ENCODE data around the gene FAM53A.

DNA sequence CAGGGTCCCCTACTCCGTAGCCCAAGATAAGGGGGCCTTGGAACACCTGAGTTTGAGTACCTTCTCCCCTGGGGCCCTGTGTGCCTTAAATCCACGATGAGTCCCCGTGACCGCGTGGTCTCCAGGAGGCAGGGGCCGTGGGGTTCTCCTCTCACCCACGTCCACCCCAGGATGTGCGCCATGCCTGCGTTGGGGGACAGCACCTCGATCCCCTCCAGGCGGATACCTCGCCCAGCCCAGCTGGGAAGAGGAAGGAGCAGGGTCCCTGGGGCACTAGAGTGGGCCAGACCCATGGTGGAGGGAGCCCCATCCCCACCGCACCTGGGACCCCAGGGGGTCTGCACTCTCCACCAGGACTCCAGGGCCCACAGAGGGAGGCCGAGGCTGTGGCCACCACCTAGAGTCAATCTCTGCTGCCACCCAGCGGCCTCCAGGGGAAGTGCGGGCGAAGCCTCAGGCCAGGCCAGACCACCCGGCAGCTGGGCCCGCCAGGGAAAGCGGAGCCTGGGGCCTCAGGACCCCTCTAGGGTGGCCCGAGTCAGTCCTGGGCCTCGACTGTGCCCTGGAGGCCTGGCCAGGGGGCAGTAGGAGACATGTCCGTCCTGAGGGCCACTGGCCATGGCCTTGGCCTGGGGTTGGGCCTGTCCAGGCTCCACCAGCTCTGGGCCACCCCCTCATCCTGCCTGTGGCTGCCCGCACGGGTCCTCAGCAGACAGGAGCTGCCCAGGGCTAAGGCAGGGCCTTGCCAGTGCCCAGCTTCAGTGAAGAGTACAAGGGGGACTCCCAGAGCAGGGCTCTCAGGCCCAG lies 55.0 kb downstream of the FAM53A start:
- TF ChIP-seq, protein P1, sequence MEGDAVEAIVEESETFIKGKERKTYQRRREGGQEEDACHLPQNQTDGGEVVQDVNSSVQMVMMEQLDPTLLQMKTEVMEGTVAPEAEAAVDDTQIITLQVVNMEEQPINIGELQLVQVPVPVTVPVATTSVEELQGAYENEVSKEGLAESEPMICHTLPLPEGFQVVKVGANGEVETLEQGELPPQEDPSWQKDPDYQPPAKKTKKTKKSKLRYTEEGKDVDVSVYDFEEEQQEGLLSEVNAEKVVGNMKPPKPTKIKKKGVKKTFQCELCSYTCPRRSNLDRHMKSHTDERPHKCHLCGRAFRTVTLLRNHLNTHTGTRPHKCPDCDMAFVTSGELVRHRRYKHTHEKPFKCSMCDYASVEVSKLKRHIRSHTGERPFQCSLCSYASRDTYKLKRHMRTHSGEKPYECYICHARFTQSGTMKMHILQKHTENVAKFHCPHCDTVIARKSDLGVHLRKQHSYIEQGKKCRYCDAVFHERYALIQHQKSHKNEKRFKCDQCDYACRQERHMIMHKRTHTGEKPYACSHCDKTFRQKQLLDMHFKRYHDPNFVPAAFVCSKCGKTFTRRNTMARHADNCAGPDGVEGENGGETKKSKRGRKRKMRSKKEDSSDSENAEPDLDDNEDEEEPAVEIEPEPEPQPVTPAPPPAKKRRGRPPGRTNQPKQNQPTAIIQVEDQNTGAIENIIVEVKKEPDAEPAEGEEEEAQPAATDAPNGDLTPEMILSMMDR (conservative IDR thresholded peaks at IDR 0.05; ENCODE audit: low read length), result peak; percentile 86
- TF ChIP-seq EZH2phosphoT487 (IDR thresholded peaks at IDR 0.05; ENCODE audit: borderline replicate concordance, low read depth, low read length), result no peak
